ENCODE results near the gene ZNF554. TPM values are rescaled to one million over a fixed set of nuclear protein-coding genes. Genes with fewer than 3 reads are reported as not detected.
"Not testable (repeated sequence)": the region's sequence is repeated elsewhere in the genome, so short reads cannot be mapped to it uniquely, and the experiment has no call there.

The ZNF554 gene
- total RNA-seq, 1 donor from 2014 or later = 1.1 TPM

- H3K4me3 ChIP-seq = no peak overlapping the region
- TF ChIP-seq CTCF (IDR thresholded peaks at IDR 0.05) = no peak
- no peaks in the 10 kb centered on the region for H3K27me3 ChIP-seq
- no peak for DNase-seq (ENCODE audit: low spot score in 2 of 2)
- H3K4me1 ChIP-seq = peaks cover 3 to 5% of the 10 kb centered on the region in 2 donors
- peaks cover 7 to 14% of the 10 kb centered on the region in 2 donors for H3K36me3 ChIP-seq
- no peak overlapping the region for H3K27ac ChIP-seq
- H3K9me3 ChIP-seq = no peaks in the 10 kb centered on the region
- intact Hi-C loops (cut with DNase I) = no loop called here
These were observed 4.5 kb upstream of the ZNF554 start for GRCh38 chr19:2815191-2815614.

- Histone ChIP-seq H3K27me3 (no peaks in the 10 kb centered on the region), H3K4me3 (no peak overlapping the region), H3K27ac (no peak overlapping the region), H3K9me3 (no peaks in the 10 kb centered on the region), H3K36me3 (peaks cover under 1 to 6% of the 10 kb centered on the region in 2 donors), H3K4me1 (peaks cover 3 to 10% of the 10 kb centered on the region in 2 donors)
- no peak for DNase-seq (ENCODE audit: low spot score in 2 of 2)
- intact Hi-C loops (cut with DNase I) = no loop called here
- TF ChIP-seq CTCF (IDR thresholded peaks at IDR 0.05) = no peak
These were observed 3.7 kb upstream of the ZNF554 start for GRCh38 chr19:2815923-2816322.

GRCh38 chr19:2816641-2817040 lies 3.0 kb upstream of the ZNF554 start:
- Histone ChIP-seq H3K4me3 (no peak overlapping the region), H3K4me1 (peaks cover 3 to 10% of the 10 kb centered on the region in 2 donors), H3K36me3 (peaks cover 0 to 6% of the 10 kb centered on the region in 2 donors), H3K9me3 (no peaks in the 10 kb centered on the region), H3K27me3 (no peaks in the 10 kb centered on the region), H3K27ac (no peak overlapping the region)
- intact Hi-C loops (cut with DNase I) = no loop called here
- no peak for DNase-seq (ENCODE audit: low spot score in 2 of 2)
- no peak for TF ChIP-seq CTCF (IDR thresholded peaks at IDR 0.05)

GRCh38 chr19:2817237-2817829 lies 2.3 kb upstream of the ZNF554 start:
- H3K27ac ChIP-seq; DNase-seq (ENCODE audit: low spot score in 2 of 2); H3K36me3 ChIP-seq; H3K9me3 ChIP-seq; H3K4me3 ChIP-seq; H3K27me3 ChIP-seq; intact Hi-C loops (cut with DNase I): not testable (repeated sequence)
- H3K4me1 ChIP-seq = peaks cover 3 to 10% of the 10 kb centered on the region in 2 donors

- Histone ChIP-seq H3K4me1 (peaks cover 3 to 10% of the 10 kb centered on the region in 2 donors), H3K36me3 (peaks cover 0 to 3% of the 10 kb centered on the region in 2 donors), H3K4me3 (peak overlapping the region; percentile 97 to 98), H3K27me3 (no peaks in the 10 kb centered on the region), H3K27ac (peak overlapping the region in 1 of 2 donors; percentile 29), H3K9me3 (no peaks in the 10 kb centered on the region)
- no peak for DNase-seq (ENCODE audit: low spot score in 2 of 2)
- TF ChIP-seq CTCF (IDR thresholded peaks at IDR 0.05) = no peak
- intact Hi-C loops (cut with DNase I) = no loop called here
These were observed 539 bp downstream of the ZNF554 start for GRCh38 chr19:2820112-2820702.

GRCh38 chr19:2822846-2823245 lies 3.2 kb downstream of the ZNF554 start:
- intact Hi-C loops (cut with DNase I) = no loop called here
- Histone ChIP-seq H3K9me3 (no peaks in the 10 kb centered on the region), H3K4me1 (peaks cover 3 to 10% of the 10 kb centered on the region in 2 donors), H3K36me3 (peaks cover 2 to 17% of the 10 kb centered on the region in 2 donors), H3K4me3 (no peak overlapping the region), H3K27ac (no peak overlapping the region), H3K27me3 (no peaks in the 10 kb centered on the region)
- no peak for DNase-seq (ENCODE audit: low spot score in 2 of 2)
- TF ChIP-seq CTCF (IDR thresholded peaks at IDR 0.05) = no peak
